CMK (cell line): ENCODE measurements around the gene UGT1A6.

Experiments used
- DNase-seq: peaks from one replicate; pipeline ENCODE4 v3.0.0-alpha.2; 2010; ENCODE audit warnings: low read depth

Gene UGT1A6

DNA sequence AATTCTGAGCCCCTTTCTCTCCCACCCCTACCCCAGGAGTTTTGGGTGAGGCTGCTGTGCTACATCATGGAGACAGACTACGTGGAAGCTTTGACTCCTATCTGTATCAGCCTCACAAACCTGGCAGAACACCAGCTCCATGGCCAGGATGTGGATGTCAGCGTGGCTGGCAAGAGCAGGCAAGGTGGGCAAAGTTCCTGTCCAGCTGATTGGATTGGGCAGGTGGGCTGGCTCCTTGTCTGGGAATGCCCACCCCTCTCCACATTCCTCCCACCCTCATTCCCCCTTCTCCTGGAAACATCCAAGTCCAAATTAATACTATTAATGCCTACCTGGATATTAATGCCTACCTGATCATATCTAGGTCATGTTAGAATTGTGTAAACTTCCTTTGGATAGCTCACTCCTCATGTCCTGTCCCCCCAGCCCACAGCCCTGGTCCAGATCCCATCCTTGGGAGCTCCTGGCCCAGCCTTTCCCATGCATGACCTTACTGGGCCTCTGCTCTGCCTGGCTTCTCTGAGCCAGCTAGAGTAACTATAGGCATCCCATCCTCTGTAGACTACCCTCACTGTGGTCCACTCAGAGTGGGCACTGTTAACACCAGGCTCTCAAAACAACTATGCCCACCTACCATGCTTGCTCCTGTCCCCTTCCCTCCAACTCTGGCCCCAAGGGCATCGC lies 109.6 kb downstream of the UGT1A6 start:
- DNase-seq, result no peak

DNA sequence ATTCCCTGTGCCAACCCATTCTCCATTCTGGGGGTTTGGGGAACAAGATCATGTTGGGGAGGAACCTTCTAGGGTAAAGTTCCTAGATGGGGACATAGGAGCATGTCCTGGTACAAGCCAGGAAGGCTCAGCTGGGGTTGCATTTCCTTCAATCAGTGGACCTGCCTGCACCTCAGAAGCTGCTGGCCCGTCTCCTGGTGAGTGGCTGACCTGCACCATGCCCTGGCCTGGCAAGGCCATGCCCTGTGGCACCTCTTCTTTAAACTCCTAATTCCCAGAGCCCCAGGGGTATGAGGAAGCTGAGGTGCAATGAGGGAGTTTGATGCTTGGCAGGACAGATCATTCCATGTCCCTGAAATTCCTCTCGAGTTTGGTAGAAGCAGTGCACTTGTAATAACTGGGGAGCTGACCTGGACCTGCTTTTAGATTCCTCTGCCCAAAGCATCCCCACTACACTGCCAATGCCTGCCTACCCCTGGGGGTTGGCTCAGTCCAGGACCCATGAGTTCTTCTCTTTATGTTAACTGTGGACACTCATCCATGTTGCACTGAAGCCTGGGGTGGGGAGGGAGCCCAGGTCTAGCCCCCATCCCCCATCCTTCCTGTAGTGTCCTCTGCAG lies 110.7 kb downstream of the UGT1A6 start:
- no peak for DNase-seq

DNA sequence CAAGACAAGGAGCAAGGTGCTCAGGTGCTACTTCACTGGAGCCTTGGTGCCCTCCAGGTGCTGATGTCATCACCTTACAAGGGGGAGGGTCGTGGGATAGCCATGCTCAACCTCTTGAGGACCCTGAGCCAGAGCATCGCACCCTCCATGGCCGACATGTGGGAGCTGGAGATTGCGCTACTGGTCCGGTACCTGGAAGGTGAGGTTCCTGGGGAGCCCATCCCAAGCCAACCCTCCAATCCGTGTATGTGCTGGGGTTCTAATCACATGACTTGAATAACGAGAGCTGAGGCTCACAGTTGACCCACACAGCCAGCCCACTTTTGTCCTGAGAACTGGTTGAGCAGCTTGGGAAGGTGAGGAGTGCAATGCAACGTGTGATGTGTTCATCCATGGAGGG lies 111.3 kb downstream of the UGT1A6 start:
- no peak for DNase-seq

DNA sequence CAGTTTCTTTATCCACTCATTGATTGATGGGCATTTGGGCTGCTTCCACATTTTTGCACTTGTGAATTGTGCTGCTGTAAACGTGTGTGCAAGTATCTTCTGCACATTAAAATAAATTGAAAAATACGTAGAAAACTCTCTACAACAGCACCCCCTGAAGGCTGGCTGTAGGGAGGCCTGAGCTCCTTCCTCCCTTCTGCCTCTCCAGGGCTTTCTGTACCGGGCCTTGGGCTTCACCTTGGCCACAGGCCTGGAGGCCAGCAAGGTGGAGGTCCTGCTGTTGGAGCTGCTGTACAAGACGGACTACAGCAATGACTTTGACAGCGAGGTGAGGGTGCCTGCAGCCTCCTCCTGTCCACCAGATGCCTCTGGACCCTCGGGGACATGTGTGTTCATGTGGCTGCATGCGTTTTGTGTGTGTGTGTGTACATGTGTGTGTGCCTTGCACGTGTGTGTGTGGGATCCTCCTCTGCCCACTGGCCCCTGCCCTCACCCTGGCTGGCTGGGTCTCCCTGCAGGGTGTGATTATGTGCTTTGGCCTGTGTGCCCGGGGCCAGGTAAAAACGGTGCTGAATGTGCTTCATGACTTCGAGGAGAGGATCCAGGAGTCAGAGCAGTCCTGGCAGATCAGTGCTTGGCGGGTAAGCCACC lies 114.7 kb downstream of the UGT1A6 start:
- DNase-seq, result no peak

DNA sequence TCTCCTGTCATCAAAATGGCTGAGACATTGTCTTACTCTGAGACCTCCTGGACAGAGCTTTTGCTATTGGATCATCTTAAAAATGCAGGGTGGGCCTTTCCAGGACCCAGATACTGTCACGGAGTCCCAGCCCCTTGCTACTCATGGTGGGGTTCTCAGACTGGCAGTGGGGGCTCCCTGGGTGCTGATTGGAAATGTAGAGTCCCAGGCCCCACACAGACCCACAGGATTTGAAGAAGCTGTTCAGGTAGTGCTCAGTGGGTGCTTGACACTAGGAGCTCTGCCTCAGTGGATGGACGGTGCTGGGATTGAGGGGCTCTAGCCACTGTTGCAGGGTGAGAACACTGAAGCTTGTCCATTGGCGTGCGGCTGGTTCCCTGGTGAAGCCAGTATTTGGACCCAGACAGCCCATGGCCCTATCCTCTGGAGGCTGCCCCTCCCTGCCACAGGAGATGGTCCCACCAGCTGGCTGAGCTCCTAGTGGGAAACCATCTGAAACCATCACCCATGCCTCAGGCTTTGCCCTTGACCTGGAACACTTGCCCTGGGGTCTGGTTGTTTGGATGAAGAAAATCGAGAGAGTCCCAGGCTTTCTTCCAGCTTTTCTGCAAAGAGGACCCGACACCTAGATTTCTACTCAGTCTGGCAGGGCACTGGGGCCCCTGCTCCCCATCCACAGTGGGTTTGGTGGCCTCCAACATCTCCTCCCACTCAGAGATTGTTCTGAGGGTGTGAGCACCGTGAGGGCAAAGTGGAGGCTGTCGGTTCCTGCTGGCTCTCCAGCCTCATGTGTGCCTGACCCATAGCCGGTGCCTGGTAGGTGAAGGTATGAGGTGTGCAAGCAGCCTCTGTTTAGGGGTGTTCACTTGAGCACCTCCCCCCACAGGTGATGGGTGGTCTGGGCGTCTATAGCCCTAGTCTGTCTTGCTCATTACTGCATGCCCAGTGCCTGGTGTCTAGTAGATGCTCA lies 115.6 kb downstream of the UGT1A6 start:
- DNase-seq, result no peak

DNA sequence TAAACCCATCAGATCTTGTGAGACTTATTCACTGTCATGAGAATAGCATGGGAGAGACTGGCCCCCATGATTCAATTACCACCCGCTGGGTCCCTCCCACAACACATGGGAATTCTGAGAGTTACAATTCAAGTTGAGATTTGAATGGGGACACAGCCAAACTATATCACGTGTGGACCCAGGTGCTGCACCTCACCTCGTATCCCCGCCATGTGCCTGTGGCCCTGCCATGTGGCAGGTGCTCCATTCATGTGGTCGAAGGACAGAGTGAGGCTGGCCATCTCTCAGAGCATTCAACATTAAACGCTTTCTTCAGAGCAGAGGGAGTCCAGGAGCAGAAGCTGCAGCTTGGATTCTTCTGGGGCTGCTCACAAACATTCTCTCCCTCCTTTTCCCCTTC lies 117.7 kb downstream of the UGT1A6 start:
- DNase-seq, result no peak

DNA sequence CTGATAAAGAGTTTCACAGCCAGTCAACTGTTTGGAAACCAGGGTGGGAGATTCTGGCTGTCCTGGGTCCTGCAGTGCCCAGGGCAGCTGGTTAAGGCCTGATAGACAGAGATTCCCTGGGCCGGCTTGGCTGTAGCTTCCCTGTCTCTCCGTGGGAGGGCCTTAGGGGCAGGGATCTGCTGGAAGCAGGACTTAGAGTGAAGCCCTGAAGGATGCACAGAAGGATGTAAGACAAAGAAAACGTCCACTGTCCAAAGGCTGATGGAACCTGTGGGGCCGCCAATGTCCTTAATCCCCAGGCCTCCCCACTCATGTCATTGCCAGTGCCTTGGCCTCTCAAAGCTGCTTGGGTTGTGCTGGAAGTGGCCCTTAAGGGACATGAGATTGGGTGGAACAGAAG lies 118.4 kb downstream of the UGT1A6 start:
- DNase-seq, result no peak

DNA sequence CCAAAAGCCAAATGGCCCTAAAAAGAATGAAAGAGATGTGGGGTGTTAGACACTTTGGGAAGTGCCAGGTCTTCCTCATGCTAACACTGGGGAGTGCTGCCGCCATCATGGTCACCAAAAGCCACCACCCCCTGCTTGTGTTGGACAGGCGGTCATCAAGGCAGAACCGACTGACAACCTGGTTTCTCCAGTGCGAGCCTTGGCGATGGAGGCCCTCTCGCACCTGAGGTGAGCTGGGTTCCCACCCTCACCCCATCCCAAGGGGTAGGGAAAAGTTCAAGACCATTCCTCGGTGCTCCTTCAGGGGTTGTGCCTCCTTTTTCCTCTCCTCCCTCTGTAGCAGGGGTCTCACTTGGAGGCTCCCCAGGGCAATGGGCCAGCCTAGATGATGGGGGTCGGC lies 119.0 kb downstream of the UGT1A6 start:
- no peak for DNase-seq

DNA sequence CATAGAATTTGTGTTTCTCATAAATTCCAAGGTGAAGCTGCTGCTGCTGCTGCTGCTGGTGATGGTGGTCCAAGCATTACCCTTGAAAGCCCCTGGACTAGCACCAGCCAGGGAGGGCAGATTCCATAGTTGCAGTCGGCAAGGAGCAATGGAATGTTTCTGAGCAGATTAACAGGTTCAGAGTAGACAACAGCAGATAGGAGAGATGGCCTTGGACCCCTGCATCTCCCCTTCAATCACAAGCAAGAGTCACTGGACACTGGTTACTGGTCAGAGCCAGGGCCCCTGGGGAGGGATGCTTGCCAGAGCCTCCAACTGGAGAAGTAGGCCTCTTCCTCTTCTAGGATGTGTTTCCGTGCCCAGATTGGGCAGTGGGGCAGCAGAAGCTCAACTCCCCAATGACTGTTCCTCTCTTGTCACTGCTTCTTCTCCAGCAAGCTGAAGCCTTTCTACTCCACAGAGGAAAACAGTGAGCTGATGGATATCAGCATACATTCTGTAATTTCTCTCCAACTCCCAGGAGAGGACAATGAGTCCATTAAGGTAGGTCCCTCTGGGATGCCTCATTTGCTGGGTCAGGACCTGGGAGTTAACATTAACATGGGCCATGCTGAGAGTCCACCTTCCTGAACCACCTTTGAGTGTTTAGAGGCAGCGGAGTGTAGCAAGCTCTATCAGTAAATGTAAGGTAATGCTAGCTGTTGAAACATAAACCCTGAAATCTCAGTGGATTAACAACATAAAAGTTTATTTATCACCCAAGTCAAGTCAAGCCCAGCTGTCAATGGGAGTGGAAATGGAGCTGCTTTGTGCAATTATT lies 120.8 kb downstream of the UGT1A6 start:
- DNase-seq, result no peak

DNA sequence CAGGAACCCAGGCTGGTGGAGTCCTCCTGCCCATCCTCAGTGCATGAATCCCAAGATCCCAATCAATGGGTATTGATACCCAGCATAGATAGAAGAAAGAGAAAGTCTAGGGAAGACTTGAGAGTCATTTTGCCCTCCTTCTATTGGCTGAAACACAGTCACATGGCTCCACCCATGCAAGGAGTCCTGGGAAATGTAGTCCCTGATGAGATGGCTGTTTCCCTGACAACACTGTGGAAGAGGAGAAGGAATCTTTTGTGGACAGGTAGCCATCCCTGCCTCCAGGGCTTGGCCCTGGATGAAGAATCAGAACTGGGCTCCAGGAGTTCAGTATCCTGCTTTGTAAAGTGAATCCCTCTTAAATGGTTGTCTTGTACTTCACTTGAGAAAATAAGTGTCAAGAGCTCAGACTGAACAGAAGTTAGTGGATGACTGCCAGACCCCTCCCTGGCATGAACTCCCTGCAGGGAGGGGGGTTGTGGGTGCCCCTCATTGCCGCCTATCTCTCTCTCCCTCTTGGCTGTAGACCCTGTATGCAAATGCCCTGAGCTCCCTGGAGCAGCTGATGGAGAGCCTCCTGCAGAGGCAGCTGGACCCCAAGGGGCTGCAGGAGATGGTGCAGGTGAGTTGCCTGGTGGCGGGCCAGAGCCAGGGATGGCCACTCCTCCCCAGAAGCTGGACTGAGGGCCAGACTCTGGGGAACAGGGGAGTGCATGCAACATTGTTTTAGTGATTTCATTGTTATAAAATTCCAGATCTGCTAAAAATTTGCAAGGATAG lies 121.6 kb downstream of the UGT1A6 start:
- no peak for DNase-seq

DNA sequence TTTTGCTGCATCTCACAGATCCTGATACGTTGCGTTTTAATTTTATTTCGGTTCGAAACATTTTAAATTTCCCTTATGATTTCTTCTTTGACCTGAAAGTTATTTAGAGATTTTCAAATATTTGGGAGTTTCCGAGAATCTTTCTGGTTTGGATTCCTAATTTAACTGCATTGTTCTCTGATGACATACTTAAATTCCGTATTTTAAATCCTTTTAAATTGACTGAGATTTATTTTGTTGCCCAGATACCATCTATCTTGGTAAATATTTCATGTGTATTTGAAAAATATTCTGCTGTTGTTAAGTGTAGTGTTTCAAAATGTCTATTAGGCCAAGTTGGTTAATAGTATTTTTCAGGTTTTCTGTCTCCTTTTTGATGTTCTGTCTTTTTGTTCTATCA lies 123.2 kb downstream of the UGT1A6 start:
- no peak for DNase-seq

DNA sequence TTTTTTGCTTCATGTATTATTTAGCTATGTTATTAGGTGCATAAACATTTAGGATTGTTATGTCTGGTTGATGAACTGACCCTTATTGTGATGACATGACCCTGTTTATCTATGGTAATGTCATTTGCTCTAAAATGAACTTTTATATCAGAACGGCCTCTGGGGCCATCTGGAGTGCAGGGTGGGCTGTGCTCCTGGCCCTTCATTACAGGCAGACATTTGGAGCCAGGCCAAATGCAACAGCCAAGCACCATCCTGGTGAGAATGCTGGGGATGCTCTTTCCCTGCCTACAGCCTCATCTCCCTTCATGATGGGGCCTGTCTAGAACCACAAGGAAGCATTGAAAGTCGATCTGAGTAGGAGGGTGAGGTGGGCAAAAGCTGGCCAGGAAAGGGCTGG lies 123.6 kb downstream of the UGT1A6 start:
- DNase-seq, result no peak

DNA sequence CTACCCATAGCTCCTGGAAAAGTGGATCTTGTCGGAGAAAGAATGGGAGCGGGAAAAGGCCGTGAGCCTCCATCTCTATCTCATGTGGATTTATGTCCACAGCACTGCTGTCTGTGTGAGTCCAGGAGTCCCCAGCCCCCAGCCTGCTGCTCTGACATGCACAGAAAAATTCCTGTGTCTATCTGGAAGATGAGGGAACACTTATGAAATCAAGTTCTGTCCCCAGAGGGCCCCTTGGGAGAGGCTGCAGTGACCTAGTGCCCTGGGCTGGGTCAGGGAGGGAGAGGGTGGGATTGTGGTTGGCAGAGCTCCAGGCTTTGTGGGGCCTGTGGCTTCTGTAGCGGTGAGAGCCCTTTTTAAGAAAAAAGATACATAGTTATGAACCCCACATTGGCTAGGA lies 124.1 kb downstream of the UGT1A6 start:
- DNase-seq, result no peak

DNA sequence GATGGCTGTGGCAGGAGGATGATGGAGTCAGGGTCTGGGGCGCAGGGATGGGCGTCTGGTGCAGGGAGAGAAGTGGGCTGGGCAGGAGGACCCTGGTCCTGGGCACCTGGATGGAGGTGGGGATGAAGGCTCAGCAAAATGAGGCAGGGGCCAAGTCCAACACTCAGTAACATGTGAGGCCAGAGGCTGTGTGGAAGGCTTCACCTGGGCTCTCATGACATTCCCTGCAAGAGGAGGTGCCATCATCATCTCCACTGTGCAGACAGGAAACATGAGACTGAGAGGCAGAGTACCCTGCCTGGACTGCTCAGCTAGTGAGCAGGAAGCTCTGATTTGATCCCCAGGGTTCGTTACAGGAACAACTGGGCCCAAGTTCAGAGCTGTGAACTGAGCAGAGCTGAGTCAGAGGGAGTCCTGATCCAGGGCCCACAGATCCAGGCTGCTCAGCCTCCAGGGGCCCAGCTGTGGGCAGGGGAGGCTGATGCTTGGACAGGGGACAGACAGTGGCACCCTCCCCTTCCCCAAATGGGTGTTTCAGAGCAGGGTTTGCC lies 124.7 kb downstream of the UGT1A6 start:
- no peak for DNase-seq

DNA sequence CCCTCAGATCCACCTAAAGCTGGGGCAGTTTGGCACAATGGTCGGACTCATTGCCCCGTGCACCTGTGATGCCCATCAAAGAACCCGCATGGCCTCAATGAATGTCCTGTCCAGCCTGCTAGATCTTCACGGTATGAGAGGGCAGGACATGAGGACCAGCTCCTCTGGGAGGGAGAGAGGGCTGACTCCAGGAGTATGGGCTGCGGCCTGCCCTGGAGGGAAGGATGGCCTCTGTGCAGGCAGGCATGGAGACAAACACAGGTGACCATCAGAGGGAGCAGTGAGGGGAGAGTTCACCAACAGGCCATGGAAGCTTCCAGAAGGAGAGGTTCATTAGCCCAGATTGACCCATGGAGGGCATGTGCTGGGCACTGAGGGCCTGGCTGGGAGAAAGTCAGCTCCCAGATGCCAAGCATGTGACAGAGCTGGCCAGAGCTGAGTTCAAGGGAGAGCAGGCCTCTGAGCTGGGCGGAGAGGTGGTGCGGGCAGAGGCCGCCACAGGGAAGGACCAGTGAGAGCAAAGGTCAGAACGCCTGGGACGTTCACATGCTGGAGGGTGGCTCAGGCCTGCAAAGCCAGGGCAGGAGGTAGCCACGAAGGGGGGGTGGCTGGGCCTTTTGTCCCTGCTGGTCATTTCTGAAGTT lies 125.4 kb downstream of the UGT1A6 start:
- no peak for DNase-seq

DNA sequence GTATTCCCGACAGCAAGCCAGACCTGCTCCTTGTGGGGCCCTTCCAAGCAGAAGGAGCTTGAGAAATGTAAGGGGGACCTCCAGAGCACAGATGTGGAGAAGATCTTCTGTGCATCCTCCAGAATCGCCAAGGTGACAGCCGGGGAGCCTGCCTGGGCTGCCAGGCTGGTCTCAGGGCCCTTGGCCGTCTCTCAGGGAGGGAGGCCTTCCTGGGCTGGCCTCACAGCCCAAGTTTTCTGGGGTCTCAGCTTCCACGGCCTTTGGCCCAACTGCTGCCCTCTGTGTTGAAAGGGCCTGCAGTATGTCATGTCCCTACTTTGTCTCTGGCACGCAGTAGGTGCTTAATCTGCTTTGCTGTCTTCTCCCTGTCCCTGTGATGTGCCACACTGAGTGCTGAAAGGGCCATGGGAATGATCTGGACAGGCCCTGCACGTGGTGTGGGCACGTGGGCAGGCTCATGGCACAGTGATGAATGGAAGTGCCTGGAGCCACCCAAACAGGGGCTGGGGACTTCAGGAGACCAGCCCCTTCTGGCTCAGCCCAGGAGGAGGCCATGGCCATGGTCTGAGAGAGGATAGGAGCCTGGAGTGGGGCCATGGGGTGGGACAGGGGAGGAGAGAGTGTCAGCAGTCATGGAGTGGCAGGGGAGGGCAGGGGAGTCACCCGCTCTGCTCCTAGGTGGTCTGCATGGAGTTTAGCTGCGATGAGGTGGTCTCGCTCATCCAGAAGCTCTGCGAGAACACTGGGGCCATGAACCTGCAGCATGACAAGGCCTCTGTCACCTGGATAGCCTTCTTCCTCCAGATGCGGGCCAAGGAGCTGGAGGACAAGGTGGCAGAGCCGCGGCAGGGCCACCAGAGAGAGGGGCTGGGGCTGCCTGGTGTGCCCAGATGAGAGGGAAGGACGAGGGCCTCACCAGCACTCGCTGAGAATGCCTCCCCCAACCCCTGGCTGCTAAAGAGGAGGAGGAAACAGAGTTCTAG lies 126.2 kb downstream of the UGT1A6 start:
- DNase-seq, result no peak

DNA sequence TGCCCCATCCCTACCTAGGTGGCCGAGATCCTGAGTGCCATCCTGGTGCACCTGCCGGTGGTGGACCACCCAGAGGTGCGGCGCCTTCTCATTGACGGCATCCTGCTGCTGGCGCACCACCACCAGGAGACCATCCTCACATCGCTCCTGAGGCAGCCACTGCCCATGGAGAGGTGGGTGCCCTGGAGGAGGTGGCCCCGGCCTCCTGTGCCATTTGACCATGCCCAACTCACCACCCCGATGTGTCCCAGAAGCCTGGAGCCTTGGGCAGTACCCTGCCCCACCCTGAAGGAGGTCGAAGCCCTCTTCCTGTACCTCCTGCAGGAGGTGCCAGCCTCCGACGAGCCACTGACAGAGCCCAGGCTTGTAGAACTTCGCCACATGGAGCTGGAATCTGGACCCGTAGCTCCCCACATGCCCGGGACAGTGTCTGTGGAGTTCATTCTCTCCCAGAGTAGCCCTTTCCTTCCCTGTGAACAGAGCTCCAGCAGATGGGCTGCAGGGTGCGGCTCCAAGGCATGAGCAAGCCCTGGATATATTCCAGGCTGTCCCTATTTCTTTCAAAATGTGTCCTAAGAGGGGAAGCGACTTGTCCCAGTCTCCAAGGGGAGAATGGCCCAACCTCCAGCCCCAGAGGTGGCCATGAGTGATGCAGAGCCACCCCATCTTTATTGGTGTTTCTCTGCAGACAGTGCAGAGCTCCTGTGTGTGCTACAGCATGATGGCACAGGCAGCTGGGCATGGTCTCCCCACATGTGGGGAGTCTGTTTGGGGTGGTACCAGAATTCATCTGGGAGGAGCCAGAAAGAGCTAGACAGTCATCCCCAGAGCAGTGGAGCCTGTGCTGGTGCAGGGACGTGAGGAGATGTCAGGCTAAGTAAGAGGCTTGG lies 127.4 kb downstream of the UGT1A6 start:
- DNase-seq, result no peak

DNA sequence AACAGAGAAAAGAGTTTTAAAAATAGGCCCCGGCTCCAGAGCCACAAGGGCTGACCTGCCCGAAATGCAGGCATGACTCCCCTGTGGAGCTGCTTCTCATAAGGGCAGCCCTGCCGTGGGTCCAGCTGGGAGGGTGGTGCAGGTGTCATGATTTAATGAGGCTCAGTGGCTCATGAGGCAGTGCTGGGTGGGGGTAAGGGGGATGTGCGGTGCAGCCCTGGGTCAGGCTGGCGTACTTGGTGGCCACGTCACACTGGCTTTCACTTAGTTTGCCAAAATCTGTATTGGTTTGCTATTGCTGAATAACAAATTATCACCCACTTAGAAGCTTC lies 128.1 kb downstream of the UGT1A6 start:
- DNase-seq, result no peak
